ENCODE data around the gene SH3GL2.

DNA sequence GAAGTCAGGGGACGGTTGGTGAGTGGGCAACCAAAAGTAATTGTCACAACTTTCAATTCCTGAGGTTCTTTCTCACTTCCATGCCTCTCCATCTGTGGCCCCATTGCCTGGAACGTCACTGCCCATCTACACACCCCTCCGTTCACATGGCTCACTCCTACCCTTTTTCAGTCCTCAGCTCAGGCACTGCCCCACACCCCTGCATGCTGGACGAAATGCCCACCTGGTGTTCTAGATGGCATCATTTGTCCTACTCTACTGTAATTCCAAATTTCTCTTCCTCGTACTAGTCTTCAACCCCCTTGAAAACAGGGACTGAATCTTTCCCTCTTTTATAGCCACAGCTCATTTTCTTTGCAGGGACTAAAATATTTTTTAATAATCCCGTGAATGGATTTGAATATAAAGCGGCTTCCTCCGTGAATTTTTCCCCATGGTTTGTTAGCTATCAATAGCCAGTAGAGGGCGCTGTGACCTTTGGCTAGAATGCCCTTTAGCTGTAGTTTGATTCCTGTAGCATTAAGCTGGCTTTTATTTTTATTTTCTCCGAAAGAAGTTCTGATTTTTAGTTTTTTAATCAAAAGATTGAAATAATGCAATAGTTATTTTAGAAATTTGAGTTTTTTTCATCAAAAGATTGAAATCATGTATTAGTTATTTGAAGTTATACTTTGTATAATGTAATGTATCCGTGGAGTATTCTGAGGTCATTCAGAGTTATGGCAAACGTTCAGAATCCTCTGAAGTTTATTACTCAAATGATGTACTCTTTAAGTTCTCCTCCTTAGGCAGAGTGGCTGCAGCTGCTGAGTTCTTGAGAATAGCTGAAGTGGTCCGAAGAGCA, 232.1 kb downstream of the SH3GL2 start:
- no peak for TF ChIP-seq EZH2 (IDR thresholded peaks at IDR 0.05; ENCODE audit: borderline replicate concordance, low read depth, low read length, severe bottlenecking)
- TF ChIP-seq CTCF (IDR thresholded peaks at IDR 0.05; ENCODE audit: extremely low read depth in 1 of 2, insufficient read depth in 1 of 2, low read depth in 1 of 2, low read length in 2 of 2), result peak; percentile 63 to 69
- TF ChIP-seq, protein P1, sequence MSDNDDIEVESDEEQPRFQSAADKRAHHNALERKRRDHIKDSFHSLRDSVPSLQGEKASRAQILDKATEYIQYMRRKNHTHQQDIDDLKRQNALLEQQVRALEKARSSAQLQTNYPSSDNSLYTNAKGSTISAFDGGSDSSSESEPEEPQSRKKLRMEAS (IDR thresholded peaks at IDR 0.05; ENCODE audit: insufficient read depth, insufficient read length), result no peak
- no peak for TF ChIP-seq POLR2A (IDR thresholded peaks at IDR 0.05; ENCODE audit: low read depth, low read length)
